IMR-90 (cell line): Measurements from ENCODE around the gene INPP5B.

ENCODE experiments used
- CEBPB ChIP-seq: IDR thresholded peaks from 2 replicates; pipeline ENCODE4 v1.6.1; 2012; ENCODE audit warnings: low read depth, low read length, improper control_type of control experiment
- CTCF ChIP-seq: conservative IDR thresholded peaks from 2 replicates; pipeline ENCODE4 v1.5.1; 2012; ENCODE audit warnings: mild to moderate bottlenecking, low read depth, low read length, improper control_type of control experiment
- MXI1 ChIP-seq: IDR thresholded peaks from 2 replicates; pipeline ENCODE4 v1.6.1; 2012; ENCODE audit warnings: low read depth, mild to moderate bottlenecking, low read length, moderate library complexity, borderline replicate concordance
- NFE2L2 ChIP-seq: fragments of 150-350 bp; IDR thresholded peaks from 2 replicates; pipeline ENCODE4 v1.6.1; 2016; ENCODE audit warnings: low read depth, mild to moderate bottlenecking, low read length
- RAD21 ChIP-seq: IDR thresholded peaks from 2 replicates; pipeline ENCODE4 v1.6.1; 2012; ENCODE audit warnings: low read length, improper control_type of control experiment
- RFX5 ChIP-seq: IDR thresholded peaks from 2 replicates; pipeline ENCODE4 v1.8.0; 2012; ENCODE audit warnings: low read depth, mild to moderate bottlenecking, low read length, moderate library complexity
- USF2 ChIP-seq: fragments of 150-350 bp; IDR thresholded peaks from 2 replicates; pipeline ENCODE4 v1.6.1; 2017; ENCODE audit warnings: mild to moderate bottlenecking, antibody characterized with exemption, low read length, low read depth

- TF ChIP-seq CTCF (no peak), USF2 (no peak), CEBPB (no peak), MXI1 (no peak), RFX5 (no peak), NFE2L2 (no peak), RAD21 (no peak)
These were observed 23.3 kb downstream of the INPP5B start for GRCh38 chr1:37923551-37923889.
